Prostate gland (tissue), 2 donors: ENCODE data around the gene LIMD2. TPM values are rescaled to one million over a fixed set of nuclear protein-coding genes. Genes with fewer than 3 reads are reported as not detected.

ENCODE experiments used
- total RNA-seq, 2 donors: library from RNA; depleted of rRNA; stranded (reverse); fragments of >200 nt; gene quantifications; one replicate each; pipeline ENCODE4 v1.1.0, GENCODE V29; 2016

LIMD2 gene
- total RNA-seq, 2 donors from 2014 or later, result 29.9 to 51.9 TPM

Other genes starting within 250 kb of the LIMD2 start
- 10 to 100 TPM; 42.8 to 54.6 TPM for gene ACE, start 223.1 kb downstream of the LIMD2 start, total RNA-seq
- gene KCNH6, start 176.8 kb downstream of the LIMD2 start, total RNA-seq, result 10 to 100 TPM in 1 of 2 donors, 1 to 10 TPM in 1; 8.1 to 22.4 TPM
- gene DCAF7, start 149.6 kb downstream of the LIMD2 start, total RNA-seq, result 10 to 100 TPM; 48.9 to 68.6 TPM
- 10 to 100 TPM; 12.8 to 17.4 TPM for gene TACO1, start 99.2 kb downstream of the LIMD2 start, total RNA-seq
- 10 to 100 TPM; 44.0 to 72.0 TPM for gene MAP3K3, start 77.7 kb downstream of the LIMD2 start, total RNA-seq
- gene STRADA, start 41.7 kb upstream of the LIMD2 start, total RNA-seq, result 10 to 100 TPM; 15.7 to 37.1 TPM
- 10 to 100 TPM; 50.3 to 90.8 TPM for gene CCDC47, start 73.5 kb upstream of the LIMD2 start, total RNA-seq
- gene DDX42, start 74.0 kb upstream of the LIMD2 start, total RNA-seq, result 100 to 1,000 TPM in 1 of 2 donors, 10 to 100 TPM in 1; 71.0 to 105 TPM
- 100 to 1,000 TPM in 1 of 2 donors, 10 to 100 TPM in 1; 94.0 to 109 TPM for gene PSMC5, start 127.3 kb upstream of the LIMD2 start, total RNA-seq
- gene FTSJ3, start 127.5 kb upstream of the LIMD2 start, total RNA-seq, result 10 to 100 TPM; 29.4 to 46.6 TPM
- gene SMARCD2, start 142.6 kb upstream of the LIMD2 start, total RNA-seq, result 100 to 1,000 TPM; 182 to 247 TPM
- gene CSH2, start 173.6 kb upstream of the LIMD2 start, total RNA-seq, result not detected
- not detected for gene GH2, start 181.8 kb upstream of the LIMD2 start, total RNA-seq
- gene CSH1, start 196.4 kb upstream of the LIMD2 start, total RNA-seq, result not detected
- under 1 TPM in 1 of 2 donors, not detected in 1; 0.34 TPM for gene CSHL1, start 211.1 kb upstream of the LIMD2 start, total RNA-seq
- not detected for gene GH1, start 218.7 kb upstream of the LIMD2 start, total RNA-seq
- 1 to 10 TPM; 1.6 to 2.2 TPM for gene CD79B, start 232.2 kb upstream of the LIMD2 start, total RNA-seq